B cell (primary cell): ENCODE data around the gene HAND2. TPM values are rescaled to one million over a fixed set of nuclear protein-coding genes. Genes with fewer than 3 reads are reported as not detected.

ENCODE experiments used
- ATAC-seq: fragments of 200-7000 bp; cut with Tn5 transposase; one replicate; pipeline ENCODE4 v1.10.0; 2021; ENCODE audit warnings: low read depth, mild to moderate bottlenecking, moderate number of reproducible peaks, moderate library complexity
- CTCF ChIA-PET: fragments of 350-600 bp; sonication (Branson Sonifier 250); formaldehyde crosslinking; loops from one replicate; lab custom pipeline; 2021; ENCODE audit warnings: antibody characterized with exemption, inconsistent platforms; lab: Charles Lee
- POLR2A ChIA-PET: fragments of 350-600 bp; sonication (Branson Sonifier 250); formaldehyde crosslinking; loops from one replicate; lab custom pipeline; 2021; ENCODE audit warnings: antibody characterized with exemption; lab: Charles Lee
- DNase-seq: peaks from one replicate; pipeline ENCODE4 v3.0.0; 2013
- H2AFZ ChIP-seq: 2 replicates; pipeline ENCODE4 v1.6.1; 2012; ENCODE audit warnings: mild to moderate bottlenecking, low read depth, low read length; ENCODE audit not compliant: insufficient read depth, poor library complexity, severe bottlenecking
- H3K27ac ChIP-seq, 2 donors: 1 replicate in 1 of 2; 2 replicates in 1 of 2; pipeline ENCODE4 v1.5.1; 2012 to 2013; ENCODE audit warnings: low read length in 2 of 2, mild to moderate bottlenecking in 2 of 2, moderate library complexity in 1 of 2
- H3K27me3 ChIP-seq, 4 experiments: fragments of 200-600 bp in 1 of 4; sonication (generic) in 1 of 4; replicated peaks in 1 of 4; 1 replicate in 2 of 4; 2 replicates in 2 of 4; pipeline versions ENCODE4 v1.6.1 to v1.7.0; 2013 to 2016; ENCODE audit warnings: low read length in 3 of 4, mild to moderate bottlenecking in 2 of 4, mixed read lengths in 1 of 4, moderate library complexity in 1 of 4; ENCODE audit not compliant: insufficient read depth in 4 of 4, control insufficient read depth in 3 of 4; ENCODE audit errors: control extremely low read depth in 1 of 4
- H3K36me3 ChIP-seq, 2 experiments: replicated peaks in 1 of 2; 1 replicate in 1 of 2; 2 replicates in 1 of 2; pipeline versions ENCODE4 v1.6.1 to v1.7.1; 2013; ENCODE audit warnings: low read length in 1 of 2; ENCODE audit not compliant: insufficient read depth in 2 of 2, control insufficient read depth in 1 of 2; ENCODE audit errors: control extremely low read depth in 1 of 2, extremely low read depth in 1 of 2
- H3K4me1 ChIP-seq, 2 donors: fragments of 200-600 bp in 1 of 2; sonication (generic) in 1 of 2; 1 replicate in 1 of 2; 2 replicates in 1 of 2; pipeline versions ENCODE4 v1.5.1 to v1.6.1; 2013 to 2017; ENCODE audit warnings: low read length in 2 of 2; ENCODE audit not compliant: control insufficient read depth in 2 of 2, insufficient read depth in 2 of 2
- H3K4me2 ChIP-seq: replicated peaks from 2 replicates; pipeline ENCODE3; 2012; ENCODE audit warnings: mild to moderate bottlenecking, low read depth, low read length; ENCODE audit not compliant: poor library complexity, severe bottlenecking
- H3K4me3 ChIP-seq, 5 experiments: fragments of 200-600 bp in 1 of 5; sonication (generic) in 1 of 5; 1 replicate in 3 of 5; 2 replicates in 2 of 5; pipeline versions ENCODE4 v1.5.1 to v1.7.0; 2011 to 2016; ENCODE audit warnings: low read length in 4 of 5, mild to moderate bottlenecking in 4 of 5, low read depth in 2 of 5, control low read depth in 1 of 5, moderate library complexity in 1 of 5; ENCODE audit not compliant: insufficient read depth in 1 of 5; ENCODE audit errors: control extremely low read depth in 1 of 5, extremely low read depth in 1 of 5
- H3K79me2 ChIP-seq: fragments of 200-600 bp; sonication (generic); one replicate; pipeline ENCODE4 v1.6.0; 2016; ENCODE audit warnings: low read length; ENCODE audit not compliant: control insufficient read depth, insufficient read depth
- H3K9ac ChIP-seq: fragments of 200-600 bp; sonication (generic); 2 replicates; pipeline ENCODE4 v1.6.1; 2017; ENCODE audit warnings: mild to moderate bottlenecking, low read length, moderate library complexity
- H3K9me3 ChIP-seq, 3 donors: one replicate each; pipeline versions ENCODE4 v1.6.1 to v1.7.1; 2013; ENCODE audit warnings: low read length in 2 of 3; ENCODE audit not compliant: control insufficient read depth in 2 of 3, insufficient read depth in 1 of 3; ENCODE audit errors: control extremely low read depth in 1 of 3
- H4K20me1 ChIP-seq: 2 replicates; pipeline ENCODE4 v1.6.0; 2012; ENCODE audit warnings: mild to moderate bottlenecking, low read length; ENCODE audit not compliant: insufficient read depth, control insufficient read depth, poor library complexity, severe bottlenecking
- H3K27ac Mint-ChIP-seq: one replicate; pipeline ENCODE4 v1.8.0; 2021; ENCODE audit warnings: mixed read lengths
- H3K27me3 Mint-ChIP-seq: one replicate; pipeline ENCODE4 v1.8.0; 2021; ENCODE audit warnings: mixed read lengths
- H3K4me1 Mint-ChIP-seq: one replicate; pipeline ENCODE4 v1.8.0; 2021; ENCODE audit warnings: mixed read lengths
- H3K4me3 Mint-ChIP-seq: one replicate; pipeline ENCODE4 v1.8.0; 2021; ENCODE audit warnings: mixed read lengths
- H3K9me3 Mint-ChIP-seq: one replicate; pipeline ENCODE4 v1.8.0; 2022; ENCODE audit warnings: mixed read lengths; ENCODE audit not compliant: insufficient read depth
- EZH2 ChIP-seq: IDR thresholded peaks from 2 replicates; pipeline ENCODE4 v1.6.1; 2012; ENCODE audit warnings: borderline replicate concordance, low read depth, mild to moderate bottlenecking, moderate library complexity, low read length; ENCODE audit not compliant: insufficient read depth, poor library complexity, severe bottlenecking
- WGBS: methylation state at CpG from one replicate; pipeline ENCODE4 v1.1.5; 2013; ENCODE audit warnings: missing lambda C conversion rate; ENCODE audit not compliant: insufficient coverage; 5-methylcytosine and 5-hydroxymethylcytosine counted together
- intact Hi-C: fragments of 100-400 bp; cut with micrococcal nuclease; formaldehyde crosslinking; loops from one replicate; pipeline ENCODE4 v1.10.0; 2022
- polyA plus RNA-seq: library from polyadenylated mRNA; depleted of rRNA; stranded (reverse); fragments of >200 nt; gene quantifications from 2 replicates; pipeline ENCODE4 v1.2.3, GENCODE V29; 2012
- total RNA-seq, 2 donors: library from RNA; stranded (reverse); fragments of 120-200 nt in 1 of 2; gene quantifications; 1 replicate in 1 of 2; 2 replicates in 1 of 2; pipeline versions ENCODE4 v1.2.3 to v1.2.4, GENCODE V29; 2013 to 2022
- TF ChIP-seq, protein P1 (sequence below): fragments of 200-600 bp; IDR thresholded peaks from one replicate; pipeline ENCODE4 v1.8.0; 2022; ENCODE audit warnings: antibody characterized with exemption, mild to moderate bottlenecking

Gene HAND2
- total and polyA plus RNA-seq, 2 donors (not counting 1 experiment from before 2014, with no cell fraction given) = not detected

DNA sequence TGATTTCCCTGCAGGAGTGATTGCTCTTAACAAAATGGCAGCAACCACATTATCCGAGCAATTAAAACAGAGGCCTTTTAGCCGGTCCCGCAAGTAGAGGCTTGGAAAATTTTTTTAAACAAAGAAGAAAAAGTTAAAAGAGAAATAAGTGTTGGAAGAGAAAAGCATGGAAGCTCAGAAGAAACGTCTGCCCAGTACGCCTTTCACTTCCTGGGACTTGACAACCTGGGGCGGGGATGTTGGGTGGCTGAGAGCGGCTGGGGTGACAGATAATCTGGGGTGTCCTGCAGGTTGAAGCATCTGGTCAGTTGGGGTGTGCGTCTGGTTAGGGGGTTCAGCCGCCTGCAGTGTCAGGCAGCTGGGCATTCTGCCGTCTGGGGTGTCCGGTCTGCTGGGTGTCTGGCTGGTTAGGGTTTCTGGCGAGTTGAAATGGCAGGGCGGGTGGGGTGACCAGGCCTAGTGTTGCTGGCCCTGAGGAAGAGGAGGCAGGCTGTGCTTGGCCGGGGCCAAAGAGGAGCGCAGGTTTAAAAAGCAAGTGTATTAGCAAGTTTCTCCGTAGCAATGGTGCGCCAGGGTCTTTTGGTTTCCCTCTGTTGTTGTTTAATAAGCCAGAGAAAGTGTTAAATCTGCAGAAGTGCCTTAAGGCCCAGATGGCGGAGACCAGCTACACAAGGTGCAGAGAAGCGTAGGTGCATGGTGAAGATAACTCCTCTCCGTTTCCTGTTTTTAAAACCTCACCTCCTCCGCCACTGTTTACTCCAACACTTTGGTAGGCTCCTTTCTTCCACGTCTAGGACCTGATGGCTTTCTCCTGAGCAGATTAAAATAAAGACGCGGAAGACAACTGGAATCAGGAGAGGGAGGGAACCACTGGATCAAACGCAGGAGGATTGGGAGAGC, 5.6 kb downstream of the HAND2 start:
- WGBS = 44% methylated on average over 15 of the region's 25 CpGs
- Mint-ChIP-seq H3K27me3 (peaks cover 76% of the 10 kb centered on the region), H3K4me3 (no peak overlapping the region), H3K27ac (peak overlapping the region; percentile 59), H3K9me3 (peaks cover 3% of the 10 kb centered on the region), H3K4me1 (peaks cover 12% of the 10 kb centered on the region)
- peaks cover 14 to 32% of the 10 kb centered on the region in 2 donors for H3K4me1 ChIP-seq
- ChIA-PET POLR2A (no interaction called here), CTCF (no interaction called here)
- intact Hi-C loops = no loop called here
- peaks cover 3 to 95% (median 78%) of the 10 kb centered on the region in 4 experiments for H3K27me3 ChIP-seq
- no peaks in the 10 kb centered on the region for H3K79me2 ChIP-seq
- peaks cover 0 to 79% (median 10%) of the 10 kb centered on the region in 3 donors for H3K9me3 ChIP-seq
- TF ChIP-seq EZH2 = no peak
- TF ChIP-seq, protein P1, sequence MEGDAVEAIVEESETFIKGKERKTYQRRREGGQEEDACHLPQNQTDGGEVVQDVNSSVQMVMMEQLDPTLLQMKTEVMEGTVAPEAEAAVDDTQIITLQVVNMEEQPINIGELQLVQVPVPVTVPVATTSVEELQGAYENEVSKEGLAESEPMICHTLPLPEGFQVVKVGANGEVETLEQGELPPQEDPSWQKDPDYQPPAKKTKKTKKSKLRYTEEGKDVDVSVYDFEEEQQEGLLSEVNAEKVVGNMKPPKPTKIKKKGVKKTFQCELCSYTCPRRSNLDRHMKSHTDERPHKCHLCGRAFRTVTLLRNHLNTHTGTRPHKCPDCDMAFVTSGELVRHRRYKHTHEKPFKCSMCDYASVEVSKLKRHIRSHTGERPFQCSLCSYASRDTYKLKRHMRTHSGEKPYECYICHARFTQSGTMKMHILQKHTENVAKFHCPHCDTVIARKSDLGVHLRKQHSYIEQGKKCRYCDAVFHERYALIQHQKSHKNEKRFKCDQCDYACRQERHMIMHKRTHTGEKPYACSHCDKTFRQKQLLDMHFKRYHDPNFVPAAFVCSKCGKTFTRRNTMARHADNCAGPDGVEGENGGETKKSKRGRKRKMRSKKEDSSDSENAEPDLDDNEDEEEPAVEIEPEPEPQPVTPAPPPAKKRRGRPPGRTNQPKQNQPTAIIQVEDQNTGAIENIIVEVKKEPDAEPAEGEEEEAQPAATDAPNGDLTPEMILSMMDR = no peak
- no peak overlapping the region for H3K4me3 ChIP-seq
- no peak for ATAC-seq
- H4K20me1 ChIP-seq = no peaks in the 10 kb centered on the region
- H3K4me2 ChIP-seq = no peak overlapping the region
- H2AFZ ChIP-seq = no peak overlapping the region
- H3K36me3 ChIP-seq = no peaks in the 10 kb centered on the region
- DNase-seq = peak; percentile 18
- no peak overlapping the region for H3K27ac ChIP-seq
- no peak overlapping the region for H3K9ac ChIP-seq

DNA sequence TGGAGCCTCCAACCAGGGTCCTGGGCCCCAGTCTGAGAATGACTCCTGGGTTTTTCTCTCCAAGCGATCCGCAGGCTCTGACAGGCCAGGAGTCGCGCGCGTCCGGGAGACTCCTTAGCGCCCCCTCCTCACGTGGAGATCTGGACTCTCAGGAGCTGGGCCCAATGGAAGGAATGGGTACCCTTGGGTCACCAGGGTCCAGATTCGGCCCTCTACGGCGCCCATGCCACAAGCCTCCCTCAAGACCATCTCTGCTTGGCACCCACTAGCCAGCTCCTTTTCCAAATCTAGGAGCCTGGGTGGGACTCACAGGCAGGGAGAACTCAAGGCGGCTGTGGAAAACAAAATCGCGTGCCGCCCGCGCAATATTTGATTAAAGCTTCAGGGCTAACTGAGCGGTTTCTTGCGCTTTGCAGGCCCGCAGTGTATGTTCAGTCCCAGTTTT, 7.1 kb downstream of the HAND2 start:
- DNase-seq (no peak), ATAC-seq (no peak)
- no peaks in the 10 kb centered on the region for H4K20me1 ChIP-seq
- H2AFZ ChIP-seq = no peak overlapping the region
- no peak overlapping the region for H3K9ac ChIP-seq
- peaks cover 3% of the 10 kb centered on the region for H3K9me3 Mint-ChIP-seq
- peak overlapping the region; percentile 46 for H3K4me2 ChIP-seq
- no peak overlapping the region for H3K27ac ChIP-seq
- H3K4me1 ChIP-seq = peaks cover 19 to 41% of the 10 kb centered on the region in 2 donors
- peaks cover 3 to 97% (median 83%) of the 10 kb centered on the region in 4 experiments for H3K27me3 ChIP-seq
- H3K79me2 ChIP-seq = no peaks in the 10 kb centered on the region
- peaks cover 0 to 82% (median 10%) of the 10 kb centered on the region in 3 donors for H3K9me3 ChIP-seq
- H3K36me3 ChIP-seq = no peaks in the 10 kb centered on the region
- H3K4me1 Mint-ChIP-seq = peaks cover 9% of the 10 kb centered on the region
- no peak overlapping the region for H3K4me3 Mint-ChIP-seq
- CTCF ChIA-PET = no interaction called here
- intact Hi-C loops = no loop called here
- no peak overlapping the region for H3K27ac Mint-ChIP-seq
- TF ChIP-seq, protein P1 = no peak
- TF ChIP-seq EZH2 = no peak
- no peak overlapping the region for H3K4me3 ChIP-seq
- WGBS = 24% methylated on average over 21 of the region's 21 CpGs
- POLR2A ChIA-PET = no interaction called here
- H3K27me3 Mint-ChIP-seq = peaks cover 76% of the 10 kb centered on the region
